Uterus (tissue), 4 donors: ENCODE data around the gene APC2. TPM values are rescaled to one million over a fixed set of nuclear protein-coding genes. Genes with fewer than 3 reads are reported as not detected.

ENCODE experiments used
- DNase-seq, 2 donors: peaks; one replicate each; pipeline ENCODE4 v3.0.0-alpha.2; 2019 to 2020
- H3K27ac ChIP-seq, 2 donors: fragments of 200-600 bp; sonication (generic); 1 replicate in 1 of 2; 2 replicates in 1 of 2; pipeline ENCODE4 v1.5.1; 2016 to 2018
- H3K27me3 ChIP-seq, 2 donors: fragments of 200-600 bp; sonication (generic); one replicate each; pipeline ENCODE4 v1.5.1; 2018 to 2019; ENCODE audit warnings: control low read depth in 1 of 2
- H3K36me3 ChIP-seq, 2 donors: fragments of 200-600 bp; sonication (generic); one replicate each; pipeline ENCODE4 v1.5.1; 2019; ENCODE audit warnings: control low read depth in 1 of 2
- H3K4me1 ChIP-seq, 2 donors: fragments of 200-600 bp; sonication (generic); one replicate each; pipeline ENCODE4 v1.5.1; 2018 to 2019; ENCODE audit warnings: control low read depth in 1 of 2
- H3K4me3 ChIP-seq, 2 donors: fragments of 200-600 bp; sonication (generic); 1 replicate in 1 of 2; 2 replicates in 1 of 2; pipeline ENCODE4 v1.5.1; 2018 to 2019; ENCODE audit warnings: mild to moderate bottlenecking in 1 of 2
- H3K9me3 ChIP-seq, 2 donors: fragments of 200-600 bp; sonication (generic); one replicate each; pipeline ENCODE4 v1.5.1; 2019; ENCODE audit warnings: control low read depth in 1 of 2
- POLR2A ChIP-seq, 2 donors: fragments of 450-650 bp; IDR thresholded peaks; one replicate each; pipeline ENCODE4 v1.6.1; 2016; ENCODE audit warnings: antibody characterized with exemption in 2 of 2, mild to moderate bottlenecking in 1 of 2, moderate library complexity in 1 of 2
- intact Hi-C: fragments of 100-400 bp; cut with DNase I; formaldehyde crosslinking; loops from one replicate; pipeline ENCODE4 v1.15.1; 2023; ENCODE audit warnings: low total_unique reads
- total RNA-seq, 4 donors: library from RNA; depleted of rRNA in 3 of 4; stranded (reverse); fragments of >200 nt in 3 of 4; gene quantifications; one replicate each; pipeline versions ENCODE4 v1.1.0 to v1.2.4, GENCODE V29; 2014 to 2023
- TF ChIP-seq, protein P1 (sequence below), 4 experiments: fragments of 200-600 bp in 2 of 4; fragments of 450-650 bp in 2 of 4; sonication (generic) in 2 of 4; IDR thresholded peaks; one replicate each; pipeline ENCODE4 v1.5.1; 2016 to 2019; ENCODE audit warnings: antibody characterized with exemption in 4 of 4, mild to moderate bottlenecking in 2 of 4, moderate library complexity in 1 of 4
- donor health status: DM: yes; HTN: yes; CAD: no.

APC2 gene
- total RNA-seq, 4 donors from 2014 or later: 0.12 to 3.5 (median 0.77) TPM; not detected in 1

DNA sequence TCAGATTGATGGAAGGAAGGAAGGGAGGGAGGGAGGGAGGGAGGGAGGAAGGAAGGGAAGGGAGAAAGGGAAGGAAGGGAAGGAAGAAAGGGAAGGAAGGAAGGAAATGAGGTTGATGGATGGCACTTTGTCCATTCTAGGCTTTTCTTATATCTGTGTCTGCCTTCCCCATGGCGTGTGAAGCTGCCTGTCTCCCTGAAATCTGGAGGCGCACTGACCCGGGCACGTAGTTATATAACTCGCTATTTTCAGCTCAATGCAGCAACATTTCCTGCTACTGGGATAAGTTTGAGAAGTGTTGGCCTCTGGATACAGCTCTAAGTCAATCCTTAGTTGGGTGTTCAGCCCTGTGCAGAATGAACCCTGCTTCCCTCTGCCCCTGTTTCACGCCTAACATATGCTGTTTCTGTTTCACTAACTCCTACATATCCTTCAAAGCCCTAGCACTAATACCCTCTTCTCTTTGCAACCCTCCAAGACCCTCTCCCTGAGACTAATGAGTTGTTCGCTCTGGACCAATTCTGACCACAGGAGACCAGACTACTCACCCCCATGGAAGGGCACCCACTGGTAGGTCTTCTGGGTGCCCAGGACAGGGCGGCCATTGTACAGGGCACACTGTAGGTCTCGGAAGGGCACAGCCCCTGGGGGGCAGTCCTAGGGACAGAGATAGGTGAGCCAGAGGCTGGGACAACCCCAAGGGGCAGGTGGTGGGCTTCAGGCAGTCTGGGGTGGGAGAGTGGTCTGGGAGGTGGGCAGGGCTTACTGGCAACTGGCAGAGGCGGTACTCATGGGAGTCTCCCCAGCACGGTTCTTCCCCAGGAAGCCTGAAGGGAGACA, 59.9 kb downstream of the APC2 start:
- Histone ChIP-seq H3K4me3 (no peak overlapping the region), H3K9me3 (no peaks in the 10 kb centered on the region), H3K27me3 (no peaks in the 10 kb centered on the region), H3K4me1 (no peaks in the 10 kb centered on the region), H3K27ac (peak overlapping the region; percentile 54 to 66), H3K36me3 (no peaks in the 10 kb centered on the region)
- no peak for DNase-seq
- TF ChIP-seq, protein P1, sequence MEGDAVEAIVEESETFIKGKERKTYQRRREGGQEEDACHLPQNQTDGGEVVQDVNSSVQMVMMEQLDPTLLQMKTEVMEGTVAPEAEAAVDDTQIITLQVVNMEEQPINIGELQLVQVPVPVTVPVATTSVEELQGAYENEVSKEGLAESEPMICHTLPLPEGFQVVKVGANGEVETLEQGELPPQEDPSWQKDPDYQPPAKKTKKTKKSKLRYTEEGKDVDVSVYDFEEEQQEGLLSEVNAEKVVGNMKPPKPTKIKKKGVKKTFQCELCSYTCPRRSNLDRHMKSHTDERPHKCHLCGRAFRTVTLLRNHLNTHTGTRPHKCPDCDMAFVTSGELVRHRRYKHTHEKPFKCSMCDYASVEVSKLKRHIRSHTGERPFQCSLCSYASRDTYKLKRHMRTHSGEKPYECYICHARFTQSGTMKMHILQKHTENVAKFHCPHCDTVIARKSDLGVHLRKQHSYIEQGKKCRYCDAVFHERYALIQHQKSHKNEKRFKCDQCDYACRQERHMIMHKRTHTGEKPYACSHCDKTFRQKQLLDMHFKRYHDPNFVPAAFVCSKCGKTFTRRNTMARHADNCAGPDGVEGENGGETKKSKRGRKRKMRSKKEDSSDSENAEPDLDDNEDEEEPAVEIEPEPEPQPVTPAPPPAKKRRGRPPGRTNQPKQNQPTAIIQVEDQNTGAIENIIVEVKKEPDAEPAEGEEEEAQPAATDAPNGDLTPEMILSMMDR (IDR thresholded peaks at IDR 0.05): no peak
- TF ChIP-seq POLR2A (IDR thresholded peaks at IDR 0.05): no peak
- intact Hi-C loops: no loop called here

DNA sequence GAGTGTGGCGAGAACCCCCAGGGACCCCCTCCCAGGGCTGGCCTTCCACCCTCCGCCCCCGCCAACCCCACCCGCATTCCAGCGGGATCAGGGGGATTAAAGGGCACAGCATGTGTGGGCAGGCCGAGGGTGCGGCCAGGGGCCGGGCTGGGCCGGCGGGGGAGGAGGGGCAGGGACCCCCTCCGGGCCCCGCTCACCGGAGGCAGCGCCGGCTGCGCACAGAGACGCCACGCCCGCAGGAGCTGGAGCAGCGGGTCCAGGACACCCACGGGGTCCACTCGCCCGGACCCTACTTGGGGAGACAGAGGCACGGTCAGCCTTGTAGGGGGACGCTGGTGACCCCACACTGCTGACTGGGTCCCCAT, 60.5 kb downstream of the APC2 start:
- H3K4me1 ChIP-seq: no peaks in the 10 kb centered on the region
- no peak overlapping the region for H3K4me3 ChIP-seq
- TF ChIP-seq, protein P1 (IDR thresholded peaks at IDR 0.05): no peak
- no peak for TF ChIP-seq POLR2A (IDR thresholded peaks at IDR 0.05)
- H3K27ac ChIP-seq: peak overlapping the region; percentile 54 to 66
- no peak for DNase-seq
- no peaks in the 10 kb centered on the region for H3K9me3 ChIP-seq
- H3K36me3 ChIP-seq: no peaks in the 10 kb centered on the region
- intact Hi-C loops: no loop called here
- no peaks in the 10 kb centered on the region for H3K27me3 ChIP-seq

DNA sequence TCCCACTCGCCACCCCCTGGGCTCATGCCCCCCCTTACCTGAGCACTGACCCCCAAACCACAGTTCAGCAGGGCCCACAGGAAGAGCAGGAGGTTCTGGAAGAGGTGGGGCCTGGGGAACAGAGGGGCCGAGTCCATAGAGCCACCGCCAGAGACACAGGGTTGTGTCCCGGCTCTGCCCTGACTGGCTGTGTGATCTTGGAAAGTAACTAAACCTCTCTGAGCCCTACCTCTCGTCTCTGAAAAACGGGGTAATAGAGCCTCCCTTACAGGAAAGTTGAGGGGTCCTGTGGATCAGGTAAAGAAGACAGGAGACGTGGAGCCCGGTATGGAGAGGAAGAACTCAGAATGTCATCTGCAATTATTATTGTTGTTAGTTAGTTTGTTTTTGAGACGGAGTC, 60.9 kb downstream of the APC2 start:
- intact Hi-C loops: no loop called here
- TF ChIP-seq POLR2A (IDR thresholded peaks at IDR 0.05): no peak
- TF ChIP-seq, protein P1 (IDR thresholded peaks at IDR 0.05): no peak
- Histone ChIP-seq H3K4me3 (no peak overlapping the region), H3K9me3 (no peaks in the 10 kb centered on the region), H3K27me3 (no peaks in the 10 kb centered on the region), H3K4me1 (no peaks in the 10 kb centered on the region), H3K27ac (peak overlapping the region; percentile 54 to 66), H3K36me3 (no peaks in the 10 kb centered on the region)
- no peak for DNase-seq

DNA sequence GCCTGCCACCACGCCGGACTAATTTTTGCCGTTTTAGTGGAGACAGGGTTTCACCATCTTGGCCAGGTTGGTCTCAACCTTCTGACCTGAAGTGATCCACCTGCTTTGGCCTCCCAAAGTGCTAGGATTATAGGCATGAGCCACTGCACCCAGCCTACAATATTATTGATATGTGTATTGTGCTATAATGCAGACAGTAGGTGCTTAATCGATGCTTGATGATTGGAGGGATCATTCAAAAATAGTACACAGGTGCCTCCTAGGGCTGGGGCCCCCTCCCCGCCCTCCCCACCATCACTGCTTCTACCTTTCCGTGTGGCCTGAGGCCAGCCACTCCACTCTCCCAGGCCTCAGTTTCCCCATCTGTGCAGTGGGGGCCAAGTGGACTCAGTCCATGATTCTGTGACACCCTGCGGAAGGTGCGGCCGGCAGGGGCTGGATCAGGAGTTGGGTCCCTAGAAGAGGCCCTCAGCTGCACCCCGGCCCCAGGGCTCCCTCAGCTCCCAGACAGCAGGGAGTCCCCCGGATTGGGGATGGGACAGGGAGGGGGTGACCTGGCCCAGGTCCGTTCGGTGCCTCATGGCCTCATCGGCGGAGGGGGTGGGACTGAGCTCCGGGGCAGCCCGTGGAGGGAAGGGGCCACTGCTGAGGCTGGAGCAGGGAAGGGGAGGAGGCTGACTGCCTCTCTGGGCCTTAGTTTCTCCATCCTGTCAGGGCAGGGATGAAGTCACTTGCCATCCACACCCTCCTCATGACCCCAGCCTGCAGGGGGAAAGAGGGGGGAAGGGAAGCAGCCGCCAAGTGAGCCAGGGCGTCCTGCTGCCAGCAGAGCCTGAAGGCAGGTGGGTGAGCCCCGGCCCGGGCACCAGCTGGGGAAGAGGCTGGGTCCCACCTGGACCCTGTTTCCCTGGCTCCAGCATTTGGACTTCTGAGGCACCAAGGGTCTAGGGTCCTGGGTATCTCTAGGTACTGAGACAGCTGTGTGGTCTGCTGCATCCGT, 61.7 kb downstream of the APC2 start:
- no peak for TF ChIP-seq POLR2A (IDR thresholded peaks at IDR 0.05)
- TF ChIP-seq, protein P1 (IDR thresholded peaks at IDR 0.05): no peak
- Histone ChIP-seq H3K4me3 (no peak overlapping the region), H3K36me3 (no peaks in the 10 kb centered on the region), H3K27ac (peak overlapping the region; percentile 91), H3K27me3 (no peaks in the 10 kb centered on the region), H3K9me3 (no peaks in the 10 kb centered on the region), H3K4me1 (no peaks in the 10 kb centered on the region)
- DNase-seq: no peak
- intact Hi-C loops: no loop called here
